GM18909 (cell line): ENCODE data around the gene STPG2.

ENCODE experiments used
- ATAC-seq: cut with Tn5 transposase; IDR thresholded peaks from one replicate; pipeline ENCODE4 v1.9.1; 2021; ENCODE audit warnings: mild to moderate bottlenecking; ENCODE audit not compliant: unreplicated experiment, poor library complexity

The STPG2 gene

GRCh38 chr4:98143001-98143899 is at the start of gene STPG2:
Gene STPG2, minus strand, starts transcription at chr4:98143476.
- peak; percentile 97 for ATAC-seq

GRCh38 chr4:98185279-98185678 is 42.0 kb upstream of the STPG2 start:
- ATAC-seq, result no peak

GRCh38 chr4:98181809-98182208 is 38.5 kb upstream of the STPG2 start:
- no peak for ATAC-seq

- ATAC-seq, result no peak
Observed at GRCh38 chr4:98179951-98180350, 36.7 kb upstream of the STPG2 start.

GRCh38 chr4:98176531-98176930 is 33.3 kb upstream of the STPG2 start:
- no peak for ATAC-seq

- ATAC-seq, result no peak
Observed at GRCh38 chr4:98170035-98170434, 26.8 kb upstream of the STPG2 start.

GRCh38 chr4:98166731-98167041 is 23.4 kb upstream of the STPG2 start:
- no peak for ATAC-seq

- no peak for ATAC-seq
Observed at GRCh38 chr4:98166025-98166730, 22.9 kb upstream of the STPG2 start.

- ATAC-seq, result no peak
Observed at GRCh38 chr4:98162696-98163095, 19.4 kb upstream of the STPG2 start.

- no peak for ATAC-seq
Observed at GRCh38 chr4:98151145-98151924, 8.1 kb upstream of the STPG2 start.

GRCh38 chr4:98150092-98150761 is 7.0 kb upstream of the STPG2 start:
- ATAC-seq, result no peak

GRCh38 chr4:98148856-98149255 is 5.6 kb upstream of the STPG2 start:
- ATAC-seq, result no peak

GRCh38 chr4:98126141-98126540 is 17.1 kb downstream of the STPG2 start:
- ATAC-seq, result no peak

- no peak for ATAC-seq
Observed at GRCh38 chr4:98125585-98125984, 17.7 kb downstream of the STPG2 start.

- no peak for ATAC-seq
Observed at GRCh38 chr4:98117363-98117762, 25.9 kb downstream of the STPG2 start.

- peak; percentile 53 for ATAC-seq
Observed at GRCh38 chr4:98113012-98113411, 30.3 kb downstream of the STPG2 start.

GRCh38 chr4:98110929-98111328 is 32.3 kb downstream of the STPG2 start:
- ATAC-seq, result no peak

GRCh38 chr4:98110214-98110613 is 33.1 kb downstream of the STPG2 start:
- ATAC-seq, result no peak

- ATAC-seq, result no peak
Observed at GRCh38 chr4:98102660-98103059, 40.6 kb downstream of the STPG2 start.

- ATAC-seq, result no peak
Observed at GRCh38 chr4:98101988-98102387, 41.3 kb downstream of the STPG2 start.
